Mesenchymal stem cell (in vitro differentiated cells and primary cell): ENCODE measurements around the gene RAP2A.

Experiments
- DNase-seq: peaks from one replicate; pipeline ENCODE4 v3.0.0-alpha.2; 2013
- H2AFZ ChIP-seq: one replicate; pipeline ENCODE4 v1.6.1; 2013; ENCODE audit warnings: low read depth, mild to moderate bottlenecking, control low read depth, inconsistent platforms, low read length, moderate library complexity
- H2AK5ac ChIP-seq: 2 replicates; pipeline ENCODE4 v1.6.1; 2013; ENCODE audit warnings: low read length, moderate library complexity, mild to moderate bottlenecking, inconsistent platforms; ENCODE audit not compliant: severe bottlenecking
- H2BK120ac ChIP-seq: one replicate; pipeline ENCODE4 v1.6.1; 2013; ENCODE audit warnings: low read depth, mild to moderate bottlenecking, inconsistent platforms, low read length, moderate library complexity
- H2BK12ac ChIP-seq, 2 experiments: one replicate each; pipeline ENCODE4 v1.6.1; 2013; ENCODE audit warnings: inconsistent platforms in 2 of 2, low read length in 2 of 2, mild to moderate bottlenecking in 2 of 2, moderate library complexity in 2 of 2, control low read depth in 1 of 2
- H2BK15ac ChIP-seq: one replicate; pipeline ENCODE4 v1.6.1; 2013; ENCODE audit warnings: mild to moderate bottlenecking, low read depth, inconsistent platforms; ENCODE audit not compliant: poor library complexity, severe bottlenecking
- H2BK5ac ChIP-seq: 2 replicates; pipeline ENCODE4 v1.6.1; 2013; ENCODE audit warnings: low read depth, mild to moderate bottlenecking, low read length, control low read depth, inconsistent platforms; ENCODE audit not compliant: poor library complexity, severe bottlenecking
- H3K14ac ChIP-seq, 2 experiments: one replicate each; pipeline ENCODE4 v1.6.1; 2013; ENCODE audit warnings: inconsistent platforms in 2 of 2, low read length in 2 of 2, control low read depth in 1 of 2, mild to moderate bottlenecking in 1 of 2, moderate library complexity in 1 of 2
- H3K18ac ChIP-seq, 2 experiments: one replicate each; pipeline ENCODE4 v1.6.1; 2013; ENCODE audit warnings: inconsistent platforms in 2 of 2, low read length in 2 of 2, control low read depth in 1 of 2, low read depth in 1 of 2, mild to moderate bottlenecking in 1 of 2
- H3K23ac ChIP-seq, 2 experiments: one replicate each; pipeline ENCODE4 v1.6.1; 2013; ENCODE audit warnings: inconsistent platforms in 2 of 2, low read length in 2 of 2, mild to moderate bottlenecking in 2 of 2, moderate library complexity in 2 of 2, control low read depth in 1 of 2
- H3K27ac ChIP-seq: 2 replicates; pipeline ENCODE4 v1.5.1; 2013; ENCODE audit warnings: mild to moderate bottlenecking, moderate library complexity, low read length, control low read depth, inconsistent platforms; ENCODE audit not compliant: poor library complexity, severe bottlenecking
- H3K27me3 ChIP-seq, 2 experiments: 2 replicates each; pipeline versions ENCODE4 v1.6.1 to v1.7.0; 2013; ENCODE audit warnings: low read length in 2 of 2, mild to moderate bottlenecking in 2 of 2, moderate library complexity in 2 of 2, control low read depth in 1 of 2, inconsistent platforms in 1 of 2; ENCODE audit not compliant: control insufficient read depth in 1 of 2, insufficient read depth in 1 of 2
- H3K36me3 ChIP-seq, 2 experiments: 2 replicates each; pipeline versions ENCODE4 v1.6.1 to v1.7.0; 2013; ENCODE audit warnings: low read length in 2 of 2, control low read depth in 1 of 2, inconsistent platforms in 1 of 2, low read depth in 1 of 2, mild to moderate bottlenecking in 1 of 2; ENCODE audit not compliant: insufficient read depth in 2 of 2, control insufficient read depth in 1 of 2
- H3K4ac ChIP-seq, 2 experiments: one replicate each; pipeline ENCODE4 v1.6.1; 2013; ENCODE audit warnings: inconsistent platforms in 2 of 2, low read length in 2 of 2, mild to moderate bottlenecking in 2 of 2, moderate library complexity in 2 of 2, control low read depth in 1 of 2, low read depth in 1 of 2
- H3K4me1 ChIP-seq: 2 replicates; pipeline ENCODE4 v1.6.1; 2013; ENCODE audit warnings: low read depth, low read length, control low read depth; ENCODE audit not compliant: control insufficient read depth, insufficient read depth
- H3K4me2 ChIP-seq: 2 replicates; pipeline ENCODE4 v1.6.1; 2013; ENCODE audit warnings: low read length, mild to moderate bottlenecking, inconsistent platforms; ENCODE audit not compliant: poor library complexity, severe bottlenecking
- H3K4me3 ChIP-seq, 2 experiments: 2 replicates each; pipeline versions ENCODE4 v1.5.1 to v1.7.0; 2013; ENCODE audit warnings: low read length in 2 of 2, mild to moderate bottlenecking in 2 of 2, control low read depth in 1 of 2, low read depth in 1 of 2; ENCODE audit not compliant: insufficient read depth in 1 of 2
- H3K79me1 ChIP-seq: replicated peaks from 2 replicates; pipeline ENCODE4 v1.6.1; 2013; ENCODE audit warnings: mild to moderate bottlenecking, control low read depth, low read length, inconsistent platforms; ENCODE audit not compliant: poor library complexity, severe bottlenecking
- H3K9ac ChIP-seq: 2 replicates; pipeline ENCODE4 v1.7.0; 2013; ENCODE audit warnings: mild to moderate bottlenecking, low read length, moderate library complexity
- H3K9me3 ChIP-seq: 2 replicates; pipeline ENCODE4 v1.7.0; 2013; ENCODE audit warnings: mild to moderate bottlenecking, low read length; ENCODE audit not compliant: control insufficient read depth
- H4K8ac ChIP-seq: one replicate; pipeline ENCODE4 v1.6.1; 2013; ENCODE audit warnings: inconsistent platforms, mild to moderate bottlenecking, low read length, moderate library complexity
- H4K91ac ChIP-seq: one replicate; pipeline ENCODE4 v1.6.1; 2013; ENCODE audit warnings: mild to moderate bottlenecking, low read length, inconsistent platforms
- WGBS: methylation state at CpG from one replicate; pipeline ENCODE4 v1.1.7; 2013; ENCODE audit warnings: mixed read lengths; 5-methylcytosine and 5-hydroxymethylcytosine counted together

Gene RAP2A

DNA sequence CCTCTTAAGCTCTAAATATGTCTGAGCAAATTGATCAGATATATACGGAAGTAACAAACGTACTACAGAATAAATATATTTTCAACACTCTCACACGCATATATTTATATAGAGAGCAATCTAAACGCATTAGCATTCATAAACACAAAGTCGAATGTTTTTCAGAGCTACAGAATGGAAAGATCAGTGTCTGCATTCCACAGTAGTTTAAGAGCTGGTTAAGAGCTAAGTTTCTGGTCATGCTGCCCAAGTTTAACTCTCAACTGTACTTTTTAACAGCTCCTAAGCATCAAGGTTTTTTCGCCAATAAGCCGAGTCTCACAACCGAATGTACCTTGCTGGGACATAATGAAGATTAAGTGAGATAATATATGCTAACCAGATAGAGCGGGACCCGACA, 36.7 kb upstream of the RAP2A start:
- Histone ChIP-seq H2BK15ac (no peak overlapping the region), H3K27me3 (no peaks in the 10 kb centered on the region), H3K36me3 (no peaks in the 10 kb centered on the region), H3K4me3 (no peak overlapping the region), H3K79me1 (no peaks in the 10 kb centered on the region), H2AFZ (no peak overlapping the region), H4K91ac (no peak overlapping the region), H3K9me3 (peaks cover 4% of the 10 kb centered on the region), H3K27ac (no peak overlapping the region), H3K4ac (no peak overlapping the region), H3K14ac (no peak overlapping the region), H3K9ac (no peak overlapping the region), H2AK5ac (no peak overlapping the region), H3K18ac (no peak overlapping the region), H4K8ac (no peak overlapping the region), H2BK120ac (no peak overlapping the region), H3K4me1 (no peaks in the 10 kb centered on the region), H3K23ac (no peak overlapping the region), H3K4me2 (no peak overlapping the region), H2BK12ac (no peak overlapping the region), H2BK5ac (no peak overlapping the region)
- 100% methylated on average over 3 of the region's 10 CpGs for WGBS
- no peak for DNase-seq

DNA sequence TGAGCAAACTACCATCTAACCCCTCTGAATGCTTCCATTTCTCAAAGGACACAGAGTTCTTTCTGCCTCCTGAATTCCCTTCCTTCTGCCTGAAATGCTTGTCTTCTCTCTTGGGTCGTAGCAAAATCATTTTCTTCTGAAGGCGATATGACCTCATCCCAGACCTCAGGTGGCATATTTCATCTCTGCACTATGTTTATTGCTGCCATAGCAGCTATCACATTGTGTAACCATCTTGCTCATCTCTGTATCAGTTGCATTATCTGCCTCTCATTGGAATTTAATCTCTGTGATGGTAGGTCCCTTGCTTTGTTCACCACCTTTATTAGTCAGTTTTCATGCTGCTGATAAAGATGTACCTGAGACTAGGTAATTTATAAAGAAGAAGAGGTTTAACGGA, 32.5 kb upstream of the RAP2A start:
- Histone ChIP-seq H3K4me1 (peaks cover 5% of the 10 kb centered on the region), H4K8ac (no peak overlapping the region), H3K27me3 (no peaks in the 10 kb centered on the region), H2BK5ac (no peak overlapping the region), H3K9ac (no peak overlapping the region), H3K4me3 (no peak overlapping the region), H2BK120ac (no peak overlapping the region), H3K27ac (no peak overlapping the region), H3K4ac (no peak overlapping the region), H2AK5ac (no peak overlapping the region), H3K4me2 (no peak overlapping the region), H2BK12ac (no peak overlapping the region), H4K91ac (no peak overlapping the region), H3K36me3 (no peaks in the 10 kb centered on the region), H2BK15ac (no peak overlapping the region), H3K14ac (no peak overlapping the region), H3K79me1 (no peaks in the 10 kb centered on the region), H3K9me3 (peaks cover 4% of the 10 kb centered on the region), H2AFZ (no peak overlapping the region), H3K18ac (no peak overlapping the region), H3K23ac (no peak overlapping the region)
- WGBS = 69% methylated on average over 3 of the region's 3 CpGs
- DNase-seq = no peak

DNA sequence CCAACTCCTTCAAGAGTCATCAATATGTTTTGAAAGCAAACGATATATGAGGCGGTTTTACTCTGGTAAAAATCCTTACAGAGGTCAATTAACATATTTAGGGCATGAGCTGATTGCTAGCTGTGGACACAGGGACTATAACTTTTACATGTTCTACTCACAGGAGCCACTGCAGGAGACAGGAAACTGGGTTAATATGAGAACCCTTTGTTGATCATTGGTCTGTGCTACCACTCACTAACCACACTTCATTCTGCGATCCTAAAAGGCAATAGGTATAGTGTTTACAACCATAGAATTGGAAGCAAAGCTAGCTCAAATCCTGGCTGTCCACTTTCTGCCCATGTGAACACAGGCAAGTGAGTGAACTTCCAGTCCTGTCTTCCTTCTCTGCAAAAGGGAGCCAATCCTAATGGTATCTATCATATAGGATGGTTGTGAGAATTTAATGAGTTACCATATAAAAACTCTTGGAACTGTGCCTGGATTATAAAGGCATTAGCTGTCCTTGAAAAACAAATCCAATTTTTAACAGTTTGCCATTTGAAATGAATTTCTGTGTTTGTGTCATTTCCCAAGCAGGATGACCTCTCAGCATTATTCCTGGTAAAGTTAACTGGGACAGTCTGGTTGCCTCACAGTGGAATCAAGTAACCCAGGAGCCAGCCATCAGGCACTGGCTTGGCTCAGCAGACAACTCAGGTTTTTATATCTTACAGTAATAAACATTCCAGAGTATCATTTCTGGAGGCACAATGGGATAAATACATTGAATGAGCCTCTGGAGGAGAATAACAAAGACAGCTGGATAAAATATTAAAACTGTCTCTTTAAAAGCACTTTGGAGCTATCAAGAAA, 29.8 kb upstream of the RAP2A start:
- H2AK5ac ChIP-seq = no peak overlapping the region

DNA sequence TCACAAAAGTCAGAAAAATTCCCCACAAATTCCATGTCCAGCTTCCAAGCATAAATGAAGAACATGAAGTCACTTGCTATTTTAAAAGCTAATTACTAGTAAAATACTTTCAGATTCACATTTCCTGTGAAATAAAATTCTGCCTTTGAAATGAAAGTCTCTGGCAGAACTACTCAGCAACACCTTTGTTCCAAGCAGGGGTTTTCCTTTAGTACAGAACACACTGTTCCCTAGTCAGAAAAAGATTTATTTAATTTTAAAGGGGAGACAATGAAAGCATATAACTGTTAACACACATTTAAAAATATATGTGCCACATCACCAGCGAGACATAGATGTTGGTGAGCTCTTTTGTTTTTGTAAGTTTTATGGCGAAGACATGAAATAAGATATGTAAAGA, 26.4 kb upstream of the RAP2A start:
- Histone ChIP-seq H2AFZ (no peak overlapping the region), H3K36me3 (no peaks in the 10 kb centered on the region), H3K9ac (no peak overlapping the region), H2BK15ac (no peak overlapping the region), H3K14ac (no peak overlapping the region), H4K8ac (no peak overlapping the region), H3K9me3 (no peaks in the 10 kb centered on the region), H3K18ac (no peak overlapping the region), H3K79me1 (no peaks in the 10 kb centered on the region), H3K27me3 (no peaks in the 10 kb centered on the region), H3K4me3 (no peak overlapping the region), H2BK120ac (no peak overlapping the region), H3K27ac (no peak overlapping the region), H2AK5ac (no peak overlapping the region), H3K4me2 (no peak overlapping the region), H4K91ac (no peak overlapping the region), H3K23ac (no peak overlapping the region), H2BK12ac (no peak overlapping the region), H3K4me1 (peaks cover 5% of the 10 kb centered on the region), H3K4ac (no peak overlapping the region), H2BK5ac (no peak overlapping the region)
- no peak for DNase-seq
- WGBS = no CpG with 5 or more reads among the region's 2 CpGs

More for the DNA sequence above, 29.8 kb upstream of the RAP2A start:
- no peak overlapping the region for H3K9ac ChIP-seq
- no peaks in the 10 kb centered on the region for H3K27me3 ChIP-seq
- no peak overlapping the region for H3K23ac ChIP-seq
- no peak overlapping the region for H2BK5ac ChIP-seq
- peak overlapping the region; percentile 82 for H3K27ac ChIP-seq
- no peak overlapping the region for H2AFZ ChIP-seq
- H4K91ac ChIP-seq = no peak overlapping the region
- 38% methylated on average over 1 of the region's 3 CpGs for WGBS
- DNase-seq = no peak
- H3K9me3 ChIP-seq = peaks cover 4% of the 10 kb centered on the region
- no peak overlapping the region for H2BK120ac ChIP-seq
- H3K4me2 ChIP-seq = peak overlapping the region; percentile 65
- H2BK15ac ChIP-seq = no peak overlapping the region
- H4K8ac ChIP-seq = no peak overlapping the region
- H3K36me3 ChIP-seq = no peaks in the 10 kb centered on the region
- no peak overlapping the region for H3K14ac ChIP-seq
- H3K4me3 ChIP-seq = no peak overlapping the region
- peaks cover 5% of the 10 kb centered on the region for H3K4me1 ChIP-seq
- no peak overlapping the region for H3K18ac ChIP-seq
- no peaks in the 10 kb centered on the region for H3K79me1 ChIP-seq
- H3K4ac ChIP-seq = no peak overlapping the region
- H2BK12ac ChIP-seq = no peak overlapping the region
